Gastrocnemius medialis (tissue), 4 donors: ENCODE data around the gene TPRG1L.

Experiments used
- CTCF ChIP-seq, 5 experiments: fragments of 450-650 bp in 3 of 5; fragments of 200-600 bp in 2 of 5; sonication (generic) in 2 of 5; IDR thresholded peaks in 4 of 5; conservative IDR thresholded peaks in 1 of 5; 1 replicate in 4 of 5; 2 replicates in 1 of 5; pipeline ENCODE4 v1.5.1; 2016 to 2019; ENCODE audit warnings: antibody characterized with exemption in 5 of 5, mild to moderate bottlenecking in 3 of 5, moderate library complexity in 3 of 5
- POLR2A ChIP-seq, 2 donors: fragments of 450-650 bp; IDR thresholded peaks; one replicate each; pipeline ENCODE4 v1.6.1; 2017; ENCODE audit warnings: antibody characterized with exemption in 2 of 2, mild to moderate bottlenecking in 2 of 2, moderate library complexity in 2 of 2

- TF ChIP-seq CTCF (IDR thresholded peaks at IDR 0.05 in 4 of 5, conservative IDR thresholded peaks at IDR 0.05 in 1 of 5) (no peak), POLR2A (IDR thresholded peaks at IDR 0.05) (no peak)
These were observed 4.8 kb downstream of the TPRG1L start for GRCh38 chr1:3629561-3630160.
